Sigmoid colon (tissue), 7 donors: ENCODE results near the gene PTPN7. TPM values are rescaled to one million over a fixed set of nuclear protein-coding genes. Genes with fewer than 3 reads are reported as not detected.

Source experiments
- DNase-seq: peaks from one replicate; pipeline ENCODE4 v3.0.0-alpha.2; 2019
- H3K27ac ChIP-seq, 4 donors: fragments of 200-600 bp; sonication (generic); one replicate each; pipeline ENCODE4 v1.5.1; 2016 to 2019; ENCODE audit warnings: mild to moderate bottlenecking in 1 of 4
- H3K27me3 ChIP-seq, 3 donors: fragments of 200-600 bp; sonication (generic); one replicate each; pipeline ENCODE4 v1.5.1; 2019; ENCODE audit warnings: mild to moderate bottlenecking in 1 of 3
- H3K36me3 ChIP-seq, 4 donors: fragments of 200-600 bp; sonication (generic); one replicate each; pipeline ENCODE4 v1.5.1; 2016 to 2019
- H3K4me1 ChIP-seq, 4 donors: fragments of 200-600 bp; sonication (generic); one replicate each; pipeline ENCODE4 v1.5.1; 2017 to 2019
- H3K4me3 ChIP-seq, 4 donors: fragments of 200-600 bp; sonication (generic); one replicate each; pipeline ENCODE4 v1.5.1; 2017 to 2019; ENCODE audit warnings: mild to moderate bottlenecking in 2 of 4, moderate library complexity in 1 of 4
- H3K9me3 ChIP-seq, 4 donors: fragments of 200-600 bp in 3 of 4; sonication (generic) in 3 of 4; one replicate each; pipeline versions ENCODE4 v1.5.1 to v1.6.1; 2013 to 2019
- CTCF ChIP-seq, 4 experiments: fragments of 450-650 bp in 3 of 4; fragments of 200-600 bp in 1 of 4; IDR thresholded peaks; one replicate each; pipeline ENCODE4 v1.5.1; 2016 to 2019; ENCODE audit warnings: antibody characterized with exemption in 4 of 4, mild to moderate bottlenecking in 3 of 4, moderate library complexity in 2 of 4
- EP300 ChIP-seq, 4 donors: sonication (generic); formaldehyde crosslinking; IDR thresholded peaks; one replicate each; pipeline ENCODE4 v1.6.1; 2017; ENCODE audit warnings: antibody characterized with exemption in 4 of 4
- POLR2A ChIP-seq, 2 donors: fragments of 450-650 bp; IDR thresholded peaks; one replicate each; pipeline ENCODE4 v1.6.1; 2016; ENCODE audit warnings: antibody characterized with exemption in 2 of 2, mild to moderate bottlenecking in 2 of 2, moderate library complexity in 2 of 2
- POLR2AphosphoS5 ChIP-seq, 4 donors: sonication (generic); formaldehyde crosslinking; IDR thresholded peaks; one replicate each; pipeline ENCODE4 v1.6.1; 2017; ENCODE audit warnings: antibody characterized with exemption in 4 of 4
- WGBS, 2 donors: extraction: QIAGEN DNeasy Blood & Tissue Kit; methylation state at CpG; one replicate each; pipeline ENCODE4 v1.1.7; 2013; 5-methylcytosine and 5-hydroxymethylcytosine counted together
- intact Hi-C: fragments of 100-400 bp; cut with DNase I; formaldehyde crosslinking; loops from one replicate; pipeline ENCODE4 v1.15.1; 2023
- polyA plus RNA-seq, 3 donors: library from polyadenylated mRNA; stranded (reverse); fragments of 200-250 nt; gene quantifications; one replicate each; pipeline ENCODE4 v1.2.3, GENCODE V29; 2013
- total RNA-seq, 4 donors: library from RNA; depleted of rRNA; stranded (reverse); fragments of >200 nt; gene quantifications; one replicate each; pipeline ENCODE4 v1.1.0, GENCODE V29; 2016
- donor health status: healthy with polysubstance abuse.
- donor health status: Bipolar disorder and iron deficiency.
- donor health status: healthy.

PTPN7 gene
- total and polyA plus RNA-seq, 7 donors: 0.71 to 18.2 (median 4.5) TPM; not detected in 1

GRCh38 chr1:202131956-202132821 lies 28.2 kb downstream of the PTPN7 start:
- peak; percentile 92 for DNase-seq
- peaks cover 11 to 39% (median 23%) of the 10 kb centered on the region in 4 donors for H3K36me3 ChIP-seq
- intact Hi-C loops: loop anchor here (10.0 kb wide), 1 partner anchor 237 kb away; no protein-coding TSS in a partner anchor
- TF ChIP-seq EP300 (IDR thresholded peaks at IDR 0.05) (no peak), POLR2AphosphoS5 (IDR thresholded peaks at IDR 0.05) (peak in 2 of 4 donors; percentile 15 to 26), CTCF (IDR thresholded peaks at IDR 0.05) (no peak)
- peak overlapping the region in 1 of 4 donors; percentile 25 for H3K4me3 ChIP-seq
- H3K27me3 ChIP-seq: no peaks in the 10 kb centered on the region
- H3K9me3 ChIP-seq: no peaks in the 10 kb centered on the region
- H3K27ac ChIP-seq: peak overlapping the region; percentile 80 to 88 (median 86)
- 65 to 73% methylated on average over 12 of the region's 12 CpGs for WGBS, 2 donors
- peaks cover 0 to 45% (median 30%) of the 10 kb centered on the region in 4 donors for H3K4me1 ChIP-seq

GRCh38 chr1:202130816-202131522 lies 29.4 kb downstream of the PTPN7 start:
- no peaks in the 10 kb centered on the region for H3K27me3 ChIP-seq
- H3K4me3 ChIP-seq: no peak overlapping the region
- H3K36me3 ChIP-seq: peaks cover 11 to 27% (median 19%) of the 10 kb centered on the region in 4 donors
- WGBS, 2 donors: 75 to 81% methylated on average over 9 of the region's 9 CpGs
- peak overlapping the region; percentile 80 to 88 (median 86) for H3K27ac ChIP-seq
- H3K4me1 ChIP-seq: peaks cover 0 to 45% (median 30%) of the 10 kb centered on the region in 4 donors
- no peak for DNase-seq
- no peaks in the 10 kb centered on the region for H3K9me3 ChIP-seq
- intact Hi-C loops: loop anchor here (10.0 kb wide), 1 partner anchor 236 kb away; no protein-coding TSS in a partner anchor
- TF ChIP-seq POLR2AphosphoS5 (IDR thresholded peaks at IDR 0.05) (peak in 2 of 4 donors; percentile 10 to 20), CTCF (IDR thresholded peaks at IDR 0.05) (no peak)

DNA sequence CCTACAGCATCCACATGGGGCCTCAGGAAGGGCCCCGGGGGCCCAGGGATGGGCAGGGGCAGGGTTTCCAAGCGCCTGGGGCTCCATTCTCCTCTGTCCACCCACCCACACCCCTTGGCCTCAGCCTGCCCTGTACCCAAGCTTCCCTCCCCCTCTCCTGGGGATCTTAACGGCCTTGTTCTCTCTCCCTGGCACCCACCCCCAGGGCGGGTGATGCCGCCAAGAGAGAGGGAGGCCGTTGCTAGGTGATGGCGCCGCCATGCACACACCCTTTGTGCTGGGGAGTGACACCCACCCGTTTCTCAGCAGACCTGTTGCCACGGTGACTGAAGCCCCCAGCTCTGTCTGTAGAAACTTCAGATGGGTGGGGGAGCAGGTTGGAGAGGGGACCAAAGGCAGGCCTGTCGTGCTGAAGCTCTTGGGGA lies 30.1 kb downstream of the PTPN7 start:
- intact Hi-C loops: loop anchor here (10.0 kb wide), 1 partner anchor 236 kb away; no protein-coding TSS in a partner anchor
- peaks cover 0 to 45% (median 30%) of the 10 kb centered on the region in 4 donors for H3K4me1 ChIP-seq

More for the DNA sequence above, 30.1 kb downstream of the PTPN7 start:
- Histone ChIP-seq H3K36me3 (peaks cover 11 to 20% (median 15%) of the 10 kb centered on the region in 4 donors), H3K4me3 (no peak overlapping the region), H3K9me3 (no peaks in the 10 kb centered on the region), H3K27me3 (no peaks in the 10 kb centered on the region), H3K27ac (peak overlapping the region; percentile 80 to 88 (median 86))
- DNase-seq: peak; percentile 71
- TF ChIP-seq CTCF (IDR thresholded peaks at IDR 0.05) (no peak), POLR2AphosphoS5 (IDR thresholded peaks at IDR 0.05) (no peak), POLR2A (IDR thresholded peaks at IDR 0.05) (no peak), EP300 (IDR thresholded peaks at IDR 0.05) (no peak)
- WGBS, 2 donors: 36 to 62% methylated on average over 11 of the region's 11 CpGs
